T1000 (cell line): ENCODE data around the gene GPR132.
A peak's percentile ranks its signal among the peaks of the same experiment; 100 is the strongest.
"Not testable (repeated sequence)": the region's sequence is repeated elsewhere in the genome, so short reads cannot be mapped to it uniquely, and the experiment has no call there.

Source experiments
- DNase-seq: peaks from one replicate; lab custom pipeline; 2025; ENCODE audit warnings: mixed read lengths; lab: John Stamatoyannopoulos, UW

Gene GPR132

DNA sequence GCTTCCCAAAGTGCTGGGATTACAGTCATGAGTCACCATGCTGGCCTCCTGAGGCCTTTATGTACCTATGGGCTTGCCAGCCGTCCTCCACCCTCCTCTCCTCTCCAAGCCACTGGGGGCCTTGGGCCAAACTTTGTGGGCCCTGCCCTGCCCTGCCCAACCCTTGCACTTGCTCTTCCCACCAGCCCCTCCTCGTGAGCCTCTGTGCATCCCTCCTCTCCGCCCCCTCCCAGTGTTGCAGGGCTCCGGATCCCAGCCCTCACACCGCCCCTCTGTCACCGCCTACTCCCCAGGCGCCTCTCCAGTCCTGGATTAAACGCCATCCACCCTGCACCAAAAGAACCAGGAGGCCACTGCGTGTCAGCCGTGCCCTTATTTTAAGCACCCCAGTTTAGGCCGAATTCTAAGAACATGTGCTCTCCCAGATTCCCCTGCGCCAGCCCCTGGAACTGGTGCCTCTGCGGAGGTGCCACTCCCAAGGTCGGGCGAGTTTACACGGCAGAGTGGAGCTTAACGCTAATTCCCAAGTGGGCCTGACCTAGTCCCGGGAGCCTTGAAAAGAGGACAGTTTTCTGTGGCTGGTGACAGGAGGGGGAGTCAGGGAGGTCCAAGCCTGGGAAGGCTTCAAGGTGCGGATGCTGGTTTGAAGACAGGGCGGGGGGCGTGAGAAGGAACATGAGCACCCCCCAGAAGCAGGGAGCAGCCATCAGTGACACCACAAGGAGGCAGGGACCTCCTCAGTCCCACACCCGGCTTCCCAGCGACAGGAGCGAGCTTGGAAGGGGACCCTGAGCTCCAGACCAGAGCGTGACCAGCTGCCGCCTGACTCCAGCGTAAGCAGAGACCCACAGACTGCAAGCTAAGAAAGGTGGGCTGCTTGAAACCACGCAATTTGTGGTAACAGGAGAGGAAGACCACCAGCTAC lies 23.1 kb downstream of the GPR132 start:
- no peak for DNase-seq

DNA sequence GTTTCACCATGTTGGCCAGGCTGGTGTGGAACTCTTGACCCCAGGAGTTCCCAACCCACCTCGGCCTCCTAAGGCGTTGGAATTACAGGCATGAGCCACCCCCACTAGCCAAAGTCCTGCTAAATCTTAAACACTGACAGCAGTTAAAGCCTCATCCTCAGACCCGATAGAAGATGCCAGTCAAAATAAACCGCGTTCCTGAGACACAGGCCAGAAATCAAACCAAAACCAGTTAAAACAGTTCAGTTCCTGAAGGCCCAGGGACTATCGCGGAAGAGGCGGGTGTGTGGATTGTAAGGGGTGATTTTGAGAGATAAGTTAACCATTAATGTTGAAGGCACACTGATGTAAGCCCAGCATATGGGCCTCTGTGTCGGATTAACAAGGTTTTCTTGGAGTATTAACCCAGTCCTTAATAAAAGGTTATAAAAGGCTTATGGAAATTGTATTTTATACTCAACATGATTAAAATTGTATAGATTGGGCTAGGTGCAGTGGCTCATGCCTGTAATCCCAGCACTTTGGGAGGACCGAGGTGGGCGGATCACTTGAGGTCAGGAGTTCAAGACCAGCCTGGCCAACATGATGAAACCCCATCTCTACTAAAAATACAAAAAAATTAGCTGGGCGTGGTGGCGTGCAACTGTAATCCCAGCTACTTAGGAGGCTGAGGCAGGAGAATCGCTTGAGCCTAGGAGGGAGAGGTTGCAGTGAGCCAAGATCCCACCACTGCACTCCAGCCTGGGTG lies 25.6 kb downstream of the GPR132 start:
- DNase-seq: no peak

DNA sequence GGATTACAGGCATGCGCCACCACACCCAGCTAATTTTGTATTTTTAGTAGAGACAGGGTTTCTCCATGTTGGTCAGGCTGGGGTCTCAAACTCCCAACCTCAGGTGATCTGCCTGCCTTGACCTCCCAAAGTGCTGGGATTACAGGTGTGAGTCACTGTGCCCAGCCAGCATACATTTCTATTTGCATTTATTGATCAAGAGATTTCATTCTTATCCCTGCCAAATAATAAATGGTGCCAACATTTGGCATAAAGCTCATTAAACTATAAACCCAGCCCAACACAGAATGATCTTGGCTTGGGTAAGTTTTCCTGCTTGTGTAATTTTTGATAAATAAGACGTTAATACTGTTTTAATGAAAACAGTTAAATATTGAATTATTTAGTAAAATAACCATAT lies 29.6 kb downstream of the GPR132 start:
- not testable (repeated sequence) for DNase-seq

DNA sequence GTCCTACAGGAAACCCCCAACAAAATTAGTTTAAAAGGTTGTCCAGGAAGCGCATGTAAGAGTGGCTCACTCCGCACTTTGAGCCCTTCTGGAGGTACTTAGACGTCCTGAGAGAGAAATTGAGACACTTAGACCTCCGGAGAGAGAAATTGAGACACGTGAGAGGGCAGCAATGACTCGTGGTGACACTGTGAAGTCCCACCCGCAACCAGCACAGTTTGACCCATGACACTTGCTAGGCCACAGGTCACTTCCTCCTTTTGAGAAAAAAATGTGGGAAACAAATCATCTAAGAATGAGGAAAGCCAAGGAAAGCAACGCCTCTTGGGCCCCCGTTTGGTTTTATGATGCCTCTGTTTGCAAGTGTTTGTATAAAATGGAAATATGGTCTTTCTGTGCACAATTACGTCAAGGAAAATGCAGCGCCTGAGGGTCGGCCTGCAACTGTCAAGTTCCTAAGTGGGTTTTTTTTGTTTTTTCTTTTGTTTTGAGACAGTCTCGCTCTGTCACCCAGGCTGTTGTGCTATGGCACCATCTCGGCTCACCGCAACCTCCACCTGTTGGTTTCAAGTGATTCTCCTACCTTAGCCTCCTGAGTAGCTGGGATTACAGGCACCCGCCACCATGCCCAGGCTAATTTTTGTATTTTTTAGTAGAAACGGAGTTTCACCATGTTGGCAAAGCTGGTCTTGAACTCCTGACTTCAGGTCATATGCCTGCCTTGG lies 30.8 kb downstream of the GPR132 start:
- DNase-seq: no peak

DNA sequence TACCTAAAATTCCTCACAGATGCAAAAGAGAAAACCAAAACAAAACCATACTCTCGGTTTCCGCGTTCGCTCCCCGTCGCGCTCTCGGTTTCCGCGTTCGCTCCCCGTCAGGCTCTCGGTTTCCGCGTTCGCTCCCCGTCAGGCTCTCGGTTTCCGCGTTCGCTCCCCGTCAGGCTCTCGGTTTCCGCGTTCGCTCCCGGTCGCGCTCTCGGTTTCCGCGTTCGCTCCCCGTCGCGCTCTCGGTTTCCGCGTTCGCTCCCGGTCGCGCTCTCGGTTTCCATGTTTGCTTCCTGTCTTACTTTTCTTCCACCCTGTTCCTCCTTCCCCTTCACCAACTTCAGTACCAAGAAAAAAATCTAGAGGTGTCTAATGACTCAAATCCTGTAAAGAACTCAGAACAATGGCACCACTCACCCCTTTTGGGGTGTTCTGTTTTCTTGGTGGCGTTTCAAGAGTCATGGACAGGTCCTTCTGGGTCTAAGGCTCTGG lies 31.8 kb downstream of the GPR132 start:
- DNase-seq: not testable (repeated sequence)

DNA sequence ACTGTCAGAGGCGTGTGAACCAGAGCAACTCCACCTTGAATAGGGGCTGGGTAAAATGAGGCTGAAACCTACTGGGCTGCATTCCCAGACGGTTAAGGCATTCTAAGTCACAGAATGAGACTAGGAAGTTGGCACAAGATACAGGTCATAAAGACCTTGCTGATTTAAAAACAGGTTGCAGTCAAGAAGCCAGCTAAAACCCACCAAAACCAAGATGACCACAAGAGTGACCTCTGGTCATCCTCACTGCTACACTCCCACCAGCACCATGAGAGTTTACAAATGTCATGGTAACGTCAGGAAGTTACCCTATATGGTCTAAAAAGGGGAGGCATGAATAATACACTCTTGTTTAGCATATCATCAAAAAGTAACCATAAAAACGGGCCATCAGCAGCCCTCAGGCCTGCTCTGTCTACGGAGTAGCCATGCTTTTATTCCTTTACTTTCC lies 32.8 kb downstream of the GPR132 start:
- DNase-seq: peak; percentile 35

DNA sequence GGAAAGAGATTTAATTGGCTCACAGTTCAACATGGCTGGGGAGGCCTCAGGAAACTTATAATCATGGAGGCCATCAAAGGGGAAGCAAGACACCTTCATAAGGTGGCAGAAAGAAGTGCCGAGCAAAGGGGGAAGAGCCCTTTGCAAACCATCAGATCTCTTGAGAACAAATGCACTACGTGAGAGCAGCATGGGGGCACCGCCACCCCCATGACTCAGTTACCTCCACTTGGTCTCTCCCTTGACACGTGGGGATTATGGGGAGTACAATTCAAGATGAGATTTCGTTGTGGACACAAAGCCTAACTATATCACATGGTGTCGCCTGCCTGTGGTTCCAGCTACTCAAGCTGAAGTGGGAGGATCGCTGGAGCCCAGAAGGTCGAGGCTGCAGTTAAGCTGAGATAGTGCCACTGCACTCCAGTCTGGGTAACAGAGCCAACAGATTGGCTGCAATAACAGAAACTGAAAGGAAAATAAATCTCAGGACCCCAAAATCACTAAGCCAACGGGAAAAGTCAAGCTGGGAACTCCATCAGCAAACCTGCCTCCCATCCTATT lies 34.3 kb downstream of the GPR132 start:
- no peak for DNase-seq

DNA sequence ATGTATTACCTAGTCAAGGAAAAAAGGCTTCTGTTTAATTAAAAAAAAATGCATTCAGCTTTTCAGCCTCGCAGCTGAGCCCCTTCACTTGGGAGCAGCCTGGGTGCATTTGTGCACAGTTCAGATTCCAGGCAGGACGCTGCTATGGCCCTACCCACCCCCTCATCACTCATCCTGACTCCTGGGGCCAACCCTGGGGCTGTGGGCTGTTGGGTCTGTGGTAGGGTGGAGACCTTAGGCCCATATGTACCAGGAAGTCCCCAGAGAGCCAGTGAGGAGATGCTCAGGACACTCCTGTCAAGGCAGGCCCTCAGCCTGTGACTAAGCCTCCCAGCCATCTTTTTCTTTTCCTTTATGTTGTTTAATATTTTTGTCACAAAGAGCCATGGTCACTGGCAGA lies 35.0 kb downstream of the GPR132 start:
- no peak for DNase-seq

DNA sequence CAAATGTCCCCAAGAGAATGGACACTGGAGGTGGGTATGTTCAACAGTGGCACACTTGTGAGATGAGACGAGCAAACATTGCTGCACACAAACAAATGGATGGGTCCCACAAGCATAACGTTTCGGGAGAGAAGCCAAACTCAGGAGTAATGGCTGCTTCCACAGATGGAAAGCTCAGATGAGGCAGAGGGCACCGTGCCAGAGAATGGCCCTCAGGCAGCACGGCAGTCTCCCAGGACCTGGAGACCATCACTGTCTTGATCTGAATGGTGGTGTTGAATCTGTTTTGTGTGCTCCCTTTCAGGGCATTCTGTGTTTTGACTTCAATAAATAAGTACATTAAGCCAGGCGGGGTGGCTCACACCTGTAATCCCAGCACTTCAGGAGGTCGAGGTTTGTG lies 35.8 kb downstream of the GPR132 start:
- DNase-seq: no peak

DNA sequence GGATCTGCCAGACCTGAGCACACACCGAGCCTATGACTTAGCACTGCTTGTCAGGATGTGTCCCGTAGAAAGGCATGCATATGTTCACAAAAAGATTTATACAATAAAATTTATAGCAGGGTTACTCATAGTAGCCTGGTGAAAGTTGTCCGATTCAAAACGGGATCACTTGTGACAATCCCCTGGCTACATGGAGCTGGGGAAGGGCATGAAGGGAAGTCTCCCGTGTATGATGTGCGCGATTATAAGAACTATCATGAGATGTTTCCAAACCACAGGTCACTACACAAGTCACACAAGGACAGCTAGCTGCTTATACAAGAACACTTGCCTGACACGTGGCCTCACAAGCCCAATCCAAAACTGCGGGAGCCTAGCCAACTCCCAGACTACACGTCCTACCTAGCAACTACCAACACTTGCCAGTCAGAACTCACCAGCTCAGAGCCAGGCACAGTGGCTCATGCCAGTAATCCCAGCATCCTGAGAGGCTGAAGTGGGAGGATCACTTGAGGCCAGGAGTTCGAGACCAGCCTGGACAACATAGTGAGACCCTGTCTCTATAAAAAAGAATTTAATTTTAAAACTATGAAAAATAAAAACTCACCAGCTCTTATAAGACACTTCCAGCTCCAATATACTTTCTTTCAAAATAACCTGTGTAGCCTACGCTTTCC lies 36.8 kb downstream of the GPR132 start:
- DNase-seq: peak; percentile 20

DNA sequence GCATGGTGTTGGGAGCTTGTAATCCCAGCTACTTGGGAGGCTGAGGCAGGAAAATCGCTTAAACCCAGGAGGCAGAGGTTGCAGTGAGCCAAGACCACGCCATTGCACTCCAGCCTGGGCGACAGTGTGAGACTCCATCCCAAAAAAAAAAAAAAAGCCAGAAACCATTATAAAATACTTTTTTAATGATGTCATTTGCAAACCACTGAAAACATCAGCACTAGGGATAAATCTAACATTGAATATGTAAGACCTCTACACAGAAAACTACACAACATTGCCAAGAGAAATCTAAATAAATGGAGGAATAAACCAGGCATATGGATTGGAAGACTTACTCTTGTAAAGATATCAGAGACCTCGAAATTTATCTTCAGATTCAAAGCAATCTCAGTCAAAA lies 37.5 kb downstream of the GPR132 start:
- DNase-seq: not testable (repeated sequence)

DNA sequence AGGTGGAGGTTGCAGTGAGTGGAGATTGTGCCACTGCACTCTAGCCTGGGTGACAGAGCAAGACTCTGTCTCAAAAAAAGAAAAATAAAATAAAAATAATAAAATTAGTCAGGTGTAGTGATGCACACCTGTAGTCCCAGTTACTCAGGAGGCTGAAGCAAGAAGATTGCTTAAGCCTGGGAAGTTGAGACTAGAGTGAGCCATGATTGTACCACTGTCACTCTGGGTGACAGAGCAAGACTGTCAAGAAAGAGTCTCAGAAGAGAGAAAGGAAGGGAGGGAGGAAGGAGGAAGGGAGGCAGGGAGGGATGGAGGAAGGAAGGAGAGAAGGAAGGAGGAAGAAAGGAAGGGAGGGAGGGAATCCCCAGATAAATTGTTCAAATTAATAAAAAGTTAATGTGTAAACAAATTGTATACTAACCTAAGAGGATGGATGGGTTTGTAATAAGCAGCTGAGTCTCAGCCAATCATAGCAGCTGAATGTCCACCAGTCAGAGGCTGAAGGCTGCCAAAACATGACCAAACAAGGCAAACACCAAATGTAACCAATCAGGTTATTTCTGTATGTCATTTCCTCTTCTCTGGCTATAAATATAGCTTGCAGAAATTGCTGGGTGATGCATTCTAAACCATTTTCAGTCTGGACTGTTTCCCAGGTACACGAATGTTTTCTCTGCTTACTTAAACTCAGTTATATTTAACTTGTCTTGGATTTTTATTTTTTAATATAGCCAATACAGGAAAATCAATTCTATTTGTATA lies 38.2 kb downstream of the GPR132 start:
- DNase-seq: no peak

DNA sequence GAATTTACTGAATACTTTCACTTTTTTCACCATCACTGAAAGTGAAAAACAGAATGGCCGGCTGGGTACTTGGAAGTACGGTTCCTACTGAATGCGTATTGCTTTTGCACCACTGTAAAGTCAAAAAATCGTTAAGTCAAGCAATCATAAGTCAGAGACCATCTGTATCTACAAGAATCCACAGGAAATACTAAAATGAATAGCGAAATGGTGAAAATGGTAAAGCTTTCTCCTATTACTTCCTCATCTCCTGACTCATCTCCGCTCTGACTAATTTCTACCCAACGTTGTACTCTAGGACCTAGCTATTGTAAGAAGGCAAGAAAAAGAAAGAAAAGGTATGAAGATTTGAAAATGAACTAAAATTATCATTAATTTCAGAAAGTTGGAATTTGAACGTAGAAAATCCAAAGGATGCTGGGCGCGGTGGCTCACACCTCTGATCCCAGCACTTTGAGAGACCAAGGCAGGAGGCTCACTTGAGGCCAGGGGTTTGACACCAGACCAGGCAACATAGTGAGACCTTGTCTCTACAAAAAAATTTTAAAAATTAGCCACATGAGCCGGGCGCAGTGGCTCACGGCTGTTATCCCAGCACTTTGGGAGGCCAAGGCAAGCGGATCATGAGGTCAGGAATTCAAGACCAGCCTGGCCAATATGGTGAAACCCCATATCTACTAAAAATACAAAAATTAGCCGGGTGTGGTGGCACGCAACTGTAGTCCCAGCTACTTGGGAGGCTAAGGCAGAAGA lies 39.0 kb downstream of the GPR132 start:
- DNase-seq: no peak

DNA sequence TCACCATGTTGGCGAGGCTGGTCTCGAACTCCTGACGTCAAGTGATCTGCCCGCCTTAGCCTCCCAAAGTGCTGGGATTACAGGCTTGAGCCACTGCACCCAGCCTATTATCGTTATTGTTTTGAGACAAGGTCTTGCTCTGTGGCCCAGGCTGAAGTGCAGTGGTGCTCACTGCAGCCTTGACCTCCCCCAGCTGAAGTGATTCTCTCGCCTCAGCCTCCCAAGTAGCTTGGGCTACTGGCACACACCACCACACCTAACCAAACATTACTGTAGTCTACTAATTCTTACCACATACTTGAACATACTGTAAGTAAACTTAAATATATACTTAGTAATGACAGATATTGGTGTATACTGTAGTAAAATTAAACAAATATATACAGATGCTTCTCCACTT lies 39.8 kb downstream of the GPR132 start:
- DNase-seq: no peak

DNA sequence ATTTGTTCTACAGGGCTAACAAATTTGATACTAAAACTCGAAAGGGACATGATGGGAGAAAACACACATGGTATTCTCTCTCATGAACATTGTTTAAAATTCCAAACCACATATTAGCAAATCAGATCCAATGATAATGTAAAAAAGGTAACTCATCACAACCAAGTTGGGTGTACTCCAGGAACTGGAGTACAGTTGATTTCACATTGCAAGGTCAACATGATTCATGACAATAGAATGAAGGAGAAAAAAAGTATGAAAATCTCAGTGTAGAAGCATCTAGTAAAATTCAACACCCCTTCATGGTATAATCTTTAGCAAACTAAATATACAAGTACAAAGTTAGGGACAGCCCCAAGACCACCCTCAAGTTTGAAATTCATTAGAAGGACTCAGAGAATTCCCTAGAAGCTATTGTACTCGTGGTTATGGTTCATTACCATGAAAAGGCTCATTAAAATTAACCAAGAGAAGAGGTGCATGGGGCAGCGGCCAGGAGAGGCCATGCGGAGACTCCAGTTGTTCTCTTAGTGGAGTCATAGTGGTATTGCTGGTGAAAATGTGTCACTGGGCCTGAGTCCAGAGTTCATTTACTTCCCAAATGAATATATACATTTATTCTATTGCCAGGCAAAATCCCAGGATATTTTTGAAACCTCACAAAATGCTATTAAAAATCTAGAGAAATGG lies 41.3 kb downstream of the GPR132 start:
- DNase-seq: no peak

DNA sequence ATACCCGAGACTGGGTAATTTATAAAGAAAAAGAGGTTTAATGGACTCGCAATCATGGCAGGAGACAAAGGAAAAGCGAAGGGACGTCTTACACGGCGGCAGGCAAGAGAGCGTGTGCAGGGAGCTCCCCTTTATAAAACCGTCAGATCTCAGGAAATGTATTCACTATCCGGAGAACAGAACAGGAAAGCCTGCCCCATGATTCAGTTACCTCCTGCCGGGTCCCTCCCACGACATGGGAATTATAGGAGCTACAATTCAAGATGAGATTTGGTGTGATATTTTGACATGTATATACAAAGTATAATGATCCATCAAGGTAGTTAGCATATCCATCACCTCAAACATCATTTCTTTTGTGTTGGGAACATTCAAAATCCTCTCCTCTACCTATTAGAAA lies 42.1 kb downstream of the GPR132 start:
- DNase-seq: no peak

DNA sequence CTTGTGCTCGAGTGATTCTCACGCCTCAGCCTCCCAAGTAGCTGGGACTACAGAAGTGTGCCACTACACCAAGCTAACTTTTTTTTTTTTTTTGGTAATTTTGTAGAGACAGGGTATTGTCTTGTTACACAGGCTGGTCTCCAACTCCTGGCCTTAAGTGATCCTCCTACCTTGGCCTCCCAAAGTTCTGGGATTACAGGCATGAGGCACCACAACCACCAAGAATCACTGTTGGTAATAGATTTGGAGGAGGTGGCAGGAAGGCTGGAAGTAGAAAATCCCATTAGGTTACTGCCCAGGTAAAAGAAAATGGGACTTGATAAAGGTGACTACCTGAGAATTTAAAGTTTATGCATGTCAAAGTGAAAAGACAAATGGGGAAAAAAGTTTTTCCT lies 43.0 kb downstream of the GPR132 start:
- no peak for DNase-seq

DNA sequence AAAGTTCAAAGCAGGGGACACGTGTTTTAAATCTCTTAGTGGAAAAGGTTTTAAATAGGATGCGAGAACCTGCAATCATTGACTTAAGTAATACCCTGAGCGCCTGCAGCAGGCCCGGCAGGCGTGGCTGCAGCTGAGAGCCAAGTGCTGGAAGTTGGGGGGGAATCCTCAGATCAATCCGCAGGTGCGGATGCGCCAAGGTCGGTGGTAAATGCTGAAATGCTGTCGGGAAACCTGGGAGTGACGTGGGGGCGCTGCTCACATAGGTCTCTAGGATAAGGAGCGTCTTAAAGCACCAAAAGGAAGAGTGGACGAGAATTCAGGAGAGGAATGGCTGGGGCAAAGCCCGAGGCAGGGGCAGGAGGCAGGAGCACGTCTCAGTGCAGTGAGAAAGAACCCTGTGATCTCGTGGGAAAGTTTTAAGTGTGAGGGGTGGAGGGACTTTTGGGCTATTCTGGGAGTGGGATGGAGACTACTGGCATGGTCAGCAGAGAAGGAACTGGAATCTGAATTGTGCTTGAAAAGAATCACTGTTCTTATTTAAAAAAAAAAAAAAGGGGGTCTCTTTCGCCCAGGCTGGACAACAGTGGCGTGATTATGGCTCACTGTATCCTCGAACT lies 43.5 kb downstream of the GPR132 start:
- DNase-seq: no peak
